Suppressor macrophage (primary cell): ENCODE data around the gene SEC61A1.

Experiments used
- DNase-seq, 4 experiments: peaks; one replicate each; pipeline ENCODE4 v3.0.0-alpha.2; 2020 to 2022

The SEC61A1 gene

DNA sequence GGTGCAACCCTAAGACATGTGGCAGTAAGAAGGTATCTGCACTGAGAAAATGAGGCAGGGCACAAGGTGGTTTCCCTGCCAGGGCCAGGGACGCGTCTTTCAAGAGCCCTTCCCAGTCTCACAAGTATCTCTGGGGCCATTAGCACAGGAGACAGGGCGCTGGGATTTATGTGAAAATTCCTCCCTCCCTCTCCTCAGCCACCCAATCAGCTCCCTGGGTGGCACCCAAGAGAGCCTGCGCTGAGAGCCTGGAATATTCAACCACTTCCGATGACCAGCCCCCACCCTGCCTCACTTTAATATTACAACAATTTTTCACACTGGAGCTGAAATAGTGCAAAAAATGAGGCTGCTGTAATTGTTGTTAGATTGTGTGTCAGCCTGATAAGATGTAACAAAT is 26.1 kb downstream of the SEC61A1 start:
- no peak for DNase-seq

DNA sequence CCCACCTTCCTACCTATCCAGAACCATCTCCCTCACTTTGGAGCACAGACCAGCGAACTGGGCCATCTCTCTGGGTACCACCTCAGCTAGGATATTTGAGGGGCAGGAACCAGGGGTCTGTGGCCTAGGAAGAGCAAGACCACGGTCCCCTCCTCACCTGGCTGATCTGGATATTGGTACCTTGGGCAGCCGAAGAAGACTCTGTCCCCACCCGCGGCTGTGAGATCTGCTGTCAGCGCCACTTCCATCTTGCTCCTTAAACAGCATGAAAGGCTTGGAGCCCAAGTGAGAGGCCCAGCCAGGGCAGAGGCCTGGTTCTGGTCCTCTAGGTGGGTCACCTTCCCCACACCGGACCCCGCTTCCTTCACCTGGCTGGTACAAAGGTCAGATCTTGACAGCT is 26.6 kb downstream of the SEC61A1 start:
- no peak for DNase-seq

DNA sequence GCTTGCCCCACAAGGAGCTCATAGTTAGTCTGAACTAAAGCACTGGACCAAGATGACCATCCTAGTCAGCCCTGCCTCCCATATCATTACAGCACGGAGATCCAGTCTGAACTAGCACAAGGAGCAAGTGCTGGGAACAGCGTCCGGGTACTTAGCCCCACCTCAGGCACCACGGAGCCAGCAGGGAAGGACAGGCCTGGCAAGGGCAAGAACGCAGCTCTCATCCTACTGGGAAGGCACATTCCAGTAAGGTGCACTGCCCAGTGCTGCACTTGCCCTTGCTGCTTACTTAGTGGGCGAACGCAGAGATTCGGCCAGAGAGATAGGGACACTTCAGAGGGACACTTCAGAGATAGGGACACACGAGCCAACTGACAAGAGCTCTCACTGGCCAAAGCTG is 27.6 kb downstream of the SEC61A1 start:
- no peak for DNase-seq

DNA sequence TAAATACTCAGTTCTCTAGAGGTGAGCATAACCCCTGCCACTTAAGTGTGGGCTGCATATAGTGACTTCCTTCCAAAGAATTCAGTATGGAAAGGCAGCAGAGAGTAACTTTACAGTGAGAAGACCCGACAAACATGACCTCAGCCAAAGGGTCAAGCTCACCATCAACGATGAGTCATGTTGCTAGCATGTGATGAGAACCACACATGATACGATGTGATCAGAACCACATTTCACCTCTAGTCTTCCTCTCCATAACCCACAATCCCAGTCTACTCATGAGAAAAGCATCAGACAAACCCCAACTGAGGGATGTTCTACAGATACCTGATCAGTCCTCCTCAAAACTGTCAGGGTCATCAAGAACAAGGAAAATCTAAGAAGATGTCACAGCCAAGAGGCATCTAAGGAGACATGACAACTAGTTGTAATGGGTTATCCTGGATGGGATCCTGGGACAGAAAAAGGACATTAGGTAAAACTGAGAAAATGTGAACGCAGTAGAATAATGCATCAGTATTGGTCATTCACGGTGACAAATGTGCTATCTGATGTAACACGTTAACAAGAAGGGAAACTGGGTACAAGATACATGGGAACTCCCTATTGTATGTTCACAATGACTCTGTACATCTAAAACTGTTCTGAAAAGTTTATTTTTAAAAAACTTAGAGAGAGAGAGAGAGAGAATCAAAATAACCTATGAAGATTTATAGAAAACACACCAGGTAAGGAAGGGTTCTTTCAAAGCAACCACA is 28.3 kb downstream of the SEC61A1 start:
- DNase-seq: peak; percentile 65 to 85 (median 76)

DNA sequence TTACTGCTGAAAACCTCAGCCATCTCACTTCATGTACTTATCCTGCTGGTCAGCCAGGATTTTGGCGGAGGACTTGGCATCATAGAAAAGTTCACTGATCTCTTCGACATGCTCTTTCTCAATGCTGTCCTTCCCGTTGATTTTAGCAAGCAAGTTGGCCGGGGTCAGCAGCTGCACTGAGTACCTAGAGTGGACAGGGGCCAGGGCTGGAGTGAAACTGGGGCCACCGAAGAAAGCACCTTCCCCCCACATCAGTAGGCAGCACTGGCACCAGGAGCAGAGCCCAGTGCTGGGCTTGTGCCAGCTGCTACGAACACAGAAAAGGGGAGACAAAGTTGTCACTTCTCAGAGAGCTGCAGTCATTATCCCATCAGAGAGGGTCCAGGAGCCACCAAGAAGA is 29.0 kb downstream of the SEC61A1 start:
- no peak for DNase-seq

DNA sequence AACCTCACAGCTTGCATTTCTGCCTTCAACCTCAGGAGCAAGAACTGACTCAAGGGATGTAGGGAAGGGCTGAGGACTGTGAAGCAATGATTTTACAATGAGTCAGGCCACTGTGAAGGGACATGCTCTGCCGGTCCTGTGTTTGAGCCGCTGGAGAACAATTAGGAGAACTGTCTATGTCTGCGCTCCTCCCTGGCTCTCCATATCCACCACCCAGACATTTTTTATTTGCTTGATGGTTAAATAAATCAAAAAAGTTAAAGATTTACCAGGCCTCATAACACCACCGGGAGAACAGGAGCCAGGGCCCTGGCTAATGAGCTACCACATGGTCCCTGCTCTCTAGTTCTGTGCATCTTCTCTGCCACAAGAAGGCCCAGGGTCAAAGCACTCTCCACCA is 29.6 kb downstream of the SEC61A1 start:
- DNase-seq: peak in 3 of 4 experiments; percentile 24 to 41 (median 32)

DNA sequence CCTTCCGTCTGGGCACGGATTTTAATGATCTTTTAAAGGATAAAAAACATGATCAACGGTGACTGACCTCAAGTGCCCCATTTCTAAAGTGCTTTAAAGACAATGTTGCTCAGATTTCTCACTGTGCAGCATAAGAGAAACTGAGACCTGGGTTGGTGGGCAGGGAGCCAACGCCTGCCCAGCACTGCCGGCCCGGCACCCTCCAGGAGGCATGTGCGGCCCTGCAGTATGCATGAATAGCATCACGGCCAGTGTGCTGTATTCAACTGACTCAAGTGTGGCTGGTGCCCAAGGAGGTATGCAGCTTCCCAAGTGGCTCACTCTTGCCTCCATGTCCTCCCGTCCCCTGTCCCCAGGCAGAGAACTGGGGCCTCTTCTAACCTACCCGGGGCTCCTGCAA is 30.3 kb downstream of the SEC61A1 start:
- no peak for DNase-seq

DNA sequence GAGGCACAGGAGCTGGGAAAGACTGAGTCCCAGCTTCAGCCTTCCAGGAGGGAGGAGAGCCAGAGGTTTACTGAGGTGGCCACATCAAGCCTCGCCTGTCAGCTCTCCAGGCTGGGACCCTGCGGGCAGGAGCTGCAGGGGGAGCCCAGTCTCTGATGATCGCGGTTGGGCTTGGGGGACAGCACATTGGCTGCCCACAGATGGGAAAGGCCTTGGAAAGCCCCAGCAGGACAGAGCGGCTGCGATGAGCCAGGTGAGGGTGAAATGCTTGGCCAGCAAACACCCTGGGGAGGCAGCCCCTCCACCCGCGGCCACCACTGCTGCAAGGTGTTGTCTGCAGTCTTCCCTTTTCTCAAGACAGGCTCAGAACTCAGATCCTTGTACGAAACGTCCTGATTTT is 31.2 kb downstream of the SEC61A1 start:
- DNase-seq: no peak

DNA sequence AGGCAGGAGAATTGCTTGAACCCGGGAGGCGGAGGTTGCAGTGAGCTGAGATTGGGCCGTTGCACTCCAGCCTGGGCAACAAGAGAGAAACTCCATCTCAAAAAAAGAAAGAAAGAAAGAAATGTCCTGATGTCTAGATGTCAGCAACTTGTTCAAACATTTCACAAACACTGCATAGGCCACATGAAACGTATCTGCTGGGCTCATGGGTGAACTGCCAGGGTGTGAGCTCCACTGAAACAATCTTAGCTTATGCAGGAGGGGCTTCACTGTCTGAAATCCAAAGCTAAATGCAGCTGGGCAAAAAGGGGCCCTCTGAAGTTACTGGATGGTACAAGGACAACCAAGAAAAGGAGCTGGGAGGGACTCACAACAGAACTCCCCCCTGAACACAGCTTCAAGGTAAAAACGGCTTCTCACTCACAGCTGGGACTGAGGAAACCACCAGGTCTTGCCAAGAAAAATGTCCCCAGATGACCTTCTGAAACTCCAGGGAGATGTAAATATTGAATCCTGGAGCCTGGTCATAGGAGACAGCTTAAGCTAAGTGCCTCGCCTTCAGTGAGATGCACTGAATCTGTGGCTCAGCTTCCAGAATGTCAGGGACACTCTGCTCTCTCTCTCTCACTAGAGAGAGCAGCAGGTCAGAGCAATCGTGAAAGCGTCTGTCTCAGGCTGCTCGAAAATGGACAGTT is 31.9 kb downstream of the SEC61A1 start:
- DNase-seq: no peak

DNA sequence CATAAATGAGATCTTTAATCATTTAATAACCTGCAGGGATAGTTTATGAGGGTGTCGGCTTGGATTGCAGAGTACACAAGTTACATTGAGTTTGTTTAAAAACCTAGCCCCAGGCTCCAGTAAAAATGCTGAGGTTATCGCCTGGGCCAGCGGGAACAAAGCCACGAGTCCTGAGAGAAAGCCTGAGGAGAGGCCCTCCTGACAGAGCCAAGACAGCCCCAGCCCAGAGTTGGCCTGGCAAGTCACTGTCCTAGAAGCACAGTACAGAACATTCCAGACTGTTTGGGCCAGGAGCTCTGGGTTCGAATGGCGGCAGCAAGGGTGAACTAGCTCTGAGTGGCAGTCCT is 32.4 kb downstream of the SEC61A1 start:
- no peak for DNase-seq

DNA sequence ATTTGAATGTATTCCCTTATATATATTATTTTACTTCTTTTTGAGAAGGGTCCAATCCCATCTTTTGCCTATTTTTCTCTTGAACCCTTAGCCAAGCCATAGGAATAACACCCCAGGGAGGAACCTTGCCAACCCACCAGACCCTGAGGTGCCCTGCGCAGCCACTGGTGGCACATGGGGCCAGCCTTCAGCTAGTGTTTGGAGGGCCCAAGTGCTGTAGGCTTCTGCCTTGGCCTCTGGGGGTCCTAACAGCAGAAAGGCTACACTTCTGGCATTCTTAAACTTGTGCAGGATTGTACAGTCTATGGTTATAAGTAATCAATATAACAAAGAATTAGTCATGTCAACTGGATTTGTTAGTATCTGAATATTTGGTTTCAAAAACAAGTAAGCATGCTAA is 36.9 kb downstream of the SEC61A1 start:
- DNase-seq: no peak

DNA sequence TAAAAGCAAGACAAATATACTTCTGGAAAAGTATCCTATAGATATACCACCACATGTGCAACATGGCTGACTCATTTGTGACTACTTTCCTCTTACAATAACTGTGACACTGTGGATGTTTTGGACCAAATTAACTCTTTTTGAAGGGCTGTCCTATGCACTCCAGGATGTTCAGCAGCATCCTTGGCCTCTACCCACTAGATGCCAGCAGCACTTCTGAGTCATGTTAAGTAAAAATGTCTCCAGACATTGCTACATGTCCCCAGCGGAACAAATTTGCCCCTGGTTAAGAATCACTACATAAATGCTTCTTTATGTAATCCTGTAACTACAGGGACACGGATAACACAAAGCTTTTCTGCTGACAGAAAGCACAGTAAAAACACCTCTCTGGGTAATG is 39.3 kb downstream of the SEC61A1 start:
- no peak for DNase-seq

DNA sequence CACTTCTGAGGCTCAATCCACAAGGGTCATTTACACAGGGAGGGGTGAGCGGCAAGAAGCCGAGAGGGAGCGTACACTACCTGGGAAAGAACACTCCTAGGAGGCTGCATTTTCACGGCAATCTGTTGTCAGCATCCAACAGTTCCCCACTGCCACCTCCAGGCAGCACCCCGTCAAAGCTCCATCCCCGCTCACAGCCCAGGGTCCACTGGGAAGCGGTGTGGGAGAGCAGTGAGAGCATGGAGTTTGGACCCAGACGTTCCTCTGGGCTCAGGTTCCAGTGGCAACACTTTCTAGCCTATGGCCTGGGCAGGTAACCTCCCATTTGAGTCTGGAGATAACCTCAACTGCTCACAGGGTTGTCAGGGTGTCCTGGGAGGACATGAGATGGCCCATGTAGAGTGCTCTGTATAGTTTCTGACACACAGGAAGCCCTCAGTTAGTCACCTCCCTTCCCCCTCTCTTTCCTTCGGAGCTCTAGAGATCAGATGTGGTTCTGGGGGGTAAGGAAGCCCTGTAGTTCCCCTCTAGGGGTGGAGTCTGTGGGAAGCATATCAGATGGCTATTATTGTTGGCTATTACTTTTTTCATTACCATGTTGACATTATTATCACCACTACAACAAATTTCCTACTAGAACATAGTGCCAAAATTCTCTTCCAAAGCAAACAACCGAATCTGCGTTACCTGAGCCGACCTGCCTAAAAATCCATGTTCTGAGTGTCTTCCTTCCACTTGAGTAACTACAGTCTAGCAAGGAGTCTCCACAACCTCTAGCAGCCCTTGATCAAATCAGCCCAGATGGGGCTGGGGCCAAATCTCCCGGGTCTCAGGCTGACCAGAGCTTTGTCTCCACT is 42.3 kb downstream of the SEC61A1 start:
- peak in 2 of 4 experiments; percentile 20 to 33 for DNase-seq

DNA sequence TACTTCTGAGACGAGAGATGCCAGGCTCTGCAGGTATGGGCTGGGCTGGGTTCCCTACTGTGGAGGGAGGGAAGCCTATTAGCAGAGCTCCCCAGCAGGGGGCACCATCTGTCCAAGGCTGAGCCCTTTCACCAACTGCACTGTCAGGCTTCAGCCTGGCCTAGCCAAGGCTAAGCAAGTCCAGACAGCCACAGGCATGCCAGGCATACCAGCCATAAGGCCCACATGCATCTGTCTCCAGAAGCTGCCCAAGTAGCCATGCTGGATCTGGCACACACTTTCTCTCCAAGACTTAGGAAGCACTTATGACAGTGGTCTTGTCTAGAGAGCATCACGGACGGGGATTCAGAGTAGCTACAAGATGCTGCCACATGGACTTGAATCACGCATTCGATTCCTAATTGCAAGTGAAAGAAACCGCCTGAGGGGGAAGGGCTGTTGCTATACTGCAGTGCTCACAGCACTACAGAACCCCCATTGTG is 43.0 kb downstream of the SEC61A1 start:
- DNase-seq: peak; percentile 78 to 91 (median 86)

DNA sequence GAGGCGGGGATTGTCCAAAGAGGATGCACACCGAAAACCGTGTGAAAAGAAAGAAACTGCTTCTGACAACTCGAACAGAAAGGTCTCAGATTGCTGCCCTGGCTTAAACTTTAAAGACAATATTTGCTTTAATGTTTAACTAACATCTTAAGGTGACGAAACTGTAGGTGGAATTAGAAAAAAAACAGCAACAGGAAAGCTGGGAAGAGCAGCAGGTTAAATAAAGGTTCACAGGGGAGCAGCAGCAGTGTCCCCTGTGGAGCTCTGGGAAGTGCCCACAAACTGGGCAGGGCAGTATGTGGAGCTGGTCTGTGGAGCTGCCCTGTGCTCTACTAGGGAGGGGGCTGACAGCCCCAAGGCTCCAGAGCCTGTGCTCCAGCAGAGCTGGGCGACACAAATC is 46.0 kb downstream of the SEC61A1 start:
- no peak for DNase-seq

DNA sequence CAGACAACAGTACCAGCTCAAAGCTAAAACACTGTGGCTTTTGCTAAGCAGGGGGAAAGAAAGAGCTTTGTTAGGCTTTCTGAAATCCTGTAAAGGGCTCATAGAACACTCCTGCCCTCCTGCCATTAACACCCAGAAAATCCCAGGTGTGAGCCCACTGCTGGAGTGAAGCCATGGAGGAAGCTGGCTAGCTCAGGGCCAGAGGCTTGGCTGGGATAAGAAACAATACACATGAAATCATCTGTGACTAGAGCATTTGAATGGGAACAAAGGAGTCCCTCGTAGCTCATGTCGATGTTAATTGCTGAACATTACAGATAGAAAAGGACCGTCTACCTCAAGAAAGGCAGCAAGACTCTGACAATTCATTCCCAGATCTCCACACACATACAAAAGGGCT is 47.9 kb downstream of the SEC61A1 start:
- no peak for DNase-seq

DNA sequence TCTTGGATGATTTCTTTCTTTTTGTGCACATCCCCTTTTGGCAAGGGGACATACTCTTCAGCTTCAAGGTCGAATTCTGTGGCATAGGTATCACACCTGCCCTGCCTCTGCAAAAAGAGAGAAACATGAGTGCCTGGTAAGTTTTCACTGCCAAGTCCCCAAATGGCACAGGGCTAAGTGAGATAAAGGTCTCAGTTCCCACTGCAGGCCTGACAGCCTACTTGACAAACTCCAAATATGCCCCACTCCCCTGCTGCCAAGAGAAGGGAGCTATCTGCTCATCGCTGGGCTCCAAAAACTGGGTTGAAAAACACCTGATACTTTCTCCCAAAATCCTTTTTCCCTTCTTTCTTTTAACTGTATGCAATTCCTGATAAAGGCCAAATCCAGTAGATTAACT is 48.4 kb downstream of the SEC61A1 start:
- DNase-seq: no peak

DNA sequence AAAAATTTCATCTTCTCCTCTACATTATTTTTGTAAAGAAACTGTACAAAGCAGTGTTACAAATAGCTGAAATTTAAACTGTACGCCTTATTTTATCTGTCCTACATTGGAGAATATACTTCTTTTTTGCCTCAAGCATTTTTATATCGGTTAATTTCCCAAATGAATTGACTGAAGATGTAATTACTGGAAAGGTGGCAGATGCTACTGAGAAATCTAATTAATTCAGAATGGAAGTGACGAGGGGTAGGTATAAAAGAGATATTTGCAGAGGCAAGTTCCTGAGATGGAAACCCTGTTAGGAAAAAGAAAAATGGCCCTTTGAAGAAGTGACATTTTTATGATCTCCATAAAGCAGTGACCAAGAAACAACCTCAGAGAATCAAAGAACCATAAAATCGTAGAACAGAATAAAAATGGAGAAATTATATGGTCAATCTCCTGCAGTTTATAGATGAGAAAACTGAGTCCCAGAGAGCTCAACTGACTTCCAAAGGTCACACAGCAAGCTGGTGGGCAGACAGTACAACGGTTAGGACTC is 51.0 kb downstream of the SEC61A1 start:
- no peak for DNase-seq

DNA sequence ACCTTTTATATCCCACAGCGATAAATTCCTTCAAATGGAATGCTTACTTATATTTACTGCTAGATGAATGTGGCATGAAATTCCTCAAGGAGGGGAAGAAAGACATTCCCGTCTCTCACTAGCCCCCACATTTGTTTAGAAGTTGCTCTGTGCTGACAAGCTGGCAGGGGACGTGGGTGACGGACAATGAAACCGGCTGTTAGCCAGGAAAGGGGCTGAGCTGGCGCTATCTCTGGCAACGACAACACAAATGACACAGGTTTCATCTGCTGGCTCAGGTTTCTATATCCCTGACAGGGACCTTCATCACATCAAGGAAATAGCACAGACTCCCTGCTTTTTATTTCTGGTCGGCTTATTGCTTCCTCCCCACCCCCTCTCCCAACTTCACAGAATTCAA is 55.6 kb downstream of the SEC61A1 start:
- DNase-seq: no peak

DNA sequence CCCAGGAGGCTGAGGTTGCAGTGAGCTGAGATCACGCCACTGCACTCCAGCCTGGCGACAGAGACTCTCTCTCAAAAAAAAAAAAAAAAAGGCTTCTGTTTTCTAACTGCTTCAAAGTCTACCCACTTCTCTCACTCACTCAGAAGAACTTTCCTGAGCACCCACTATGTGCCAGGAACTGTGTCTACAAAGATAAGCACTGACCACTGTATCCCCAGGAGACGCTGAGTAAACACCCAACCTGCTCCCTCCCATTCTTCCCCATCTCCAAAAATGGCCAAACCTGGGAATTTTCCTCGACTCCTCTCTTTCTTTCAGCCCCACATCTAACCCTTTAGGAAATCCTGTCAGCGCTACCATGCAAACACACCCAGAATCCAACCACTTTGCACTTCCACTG is 58.9 kb downstream of the SEC61A1 start:
- DNase-seq: no peak

DNA sequence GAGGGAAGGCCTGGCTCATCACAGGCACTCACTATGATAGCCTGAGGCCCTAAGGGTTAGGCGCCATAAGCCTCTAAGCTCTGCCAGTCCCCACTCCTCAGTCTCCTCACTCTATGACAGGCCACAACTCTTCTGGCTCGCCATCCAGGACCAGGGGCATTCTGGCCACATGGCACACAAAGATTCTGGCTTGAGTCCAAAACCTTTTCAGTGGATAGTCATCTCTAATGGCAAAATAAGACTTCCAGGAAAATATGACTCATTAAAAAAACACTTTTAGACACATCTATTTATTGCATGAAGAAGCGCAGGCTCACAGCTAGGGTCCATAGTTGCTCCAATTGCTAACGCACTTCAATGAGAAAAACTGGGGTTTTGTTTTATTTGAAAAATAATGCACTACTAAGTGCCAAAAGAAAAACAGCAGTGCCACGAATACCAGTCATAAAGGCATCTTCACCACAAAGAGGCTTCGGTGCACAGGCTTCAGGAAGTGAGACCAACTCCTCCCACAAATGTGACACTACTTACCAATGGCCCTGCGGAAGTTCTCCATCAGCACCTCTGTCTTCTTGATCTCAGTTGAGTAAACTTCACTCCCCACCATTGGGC is 60.2 kb downstream of the SEC61A1 start:
- DNase-seq: peak in 1 of 4 experiments; percentile 6
